ENCODE data around the gene MTX3. TPM values are rescaled to one million over a fixed set of nuclear protein-coding genes. Genes with fewer than 3 reads are reported as not detected.
A peak's percentile ranks its signal among the peaks of the same experiment; 100 is the strongest.

Gene MTX3, protein sequence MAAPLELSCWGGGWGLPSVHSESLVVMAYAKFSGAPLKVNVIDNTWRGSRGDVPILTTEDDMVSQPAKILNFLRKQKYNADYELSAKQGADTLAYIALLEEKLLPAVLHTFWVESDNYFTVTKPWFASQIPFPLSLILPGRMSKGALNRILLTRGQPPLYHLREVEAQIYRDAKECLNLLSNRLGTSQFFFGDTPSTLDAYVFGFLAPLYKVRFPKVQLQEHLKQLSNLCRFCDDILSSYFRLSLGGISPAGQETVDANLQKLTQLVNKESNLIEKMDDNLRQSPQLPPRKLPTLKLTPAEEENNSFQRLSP
- 10 to 100 TPM; 15.0 to 20.8 (median 15.8) TPM for total RNA-seq

DNA sequence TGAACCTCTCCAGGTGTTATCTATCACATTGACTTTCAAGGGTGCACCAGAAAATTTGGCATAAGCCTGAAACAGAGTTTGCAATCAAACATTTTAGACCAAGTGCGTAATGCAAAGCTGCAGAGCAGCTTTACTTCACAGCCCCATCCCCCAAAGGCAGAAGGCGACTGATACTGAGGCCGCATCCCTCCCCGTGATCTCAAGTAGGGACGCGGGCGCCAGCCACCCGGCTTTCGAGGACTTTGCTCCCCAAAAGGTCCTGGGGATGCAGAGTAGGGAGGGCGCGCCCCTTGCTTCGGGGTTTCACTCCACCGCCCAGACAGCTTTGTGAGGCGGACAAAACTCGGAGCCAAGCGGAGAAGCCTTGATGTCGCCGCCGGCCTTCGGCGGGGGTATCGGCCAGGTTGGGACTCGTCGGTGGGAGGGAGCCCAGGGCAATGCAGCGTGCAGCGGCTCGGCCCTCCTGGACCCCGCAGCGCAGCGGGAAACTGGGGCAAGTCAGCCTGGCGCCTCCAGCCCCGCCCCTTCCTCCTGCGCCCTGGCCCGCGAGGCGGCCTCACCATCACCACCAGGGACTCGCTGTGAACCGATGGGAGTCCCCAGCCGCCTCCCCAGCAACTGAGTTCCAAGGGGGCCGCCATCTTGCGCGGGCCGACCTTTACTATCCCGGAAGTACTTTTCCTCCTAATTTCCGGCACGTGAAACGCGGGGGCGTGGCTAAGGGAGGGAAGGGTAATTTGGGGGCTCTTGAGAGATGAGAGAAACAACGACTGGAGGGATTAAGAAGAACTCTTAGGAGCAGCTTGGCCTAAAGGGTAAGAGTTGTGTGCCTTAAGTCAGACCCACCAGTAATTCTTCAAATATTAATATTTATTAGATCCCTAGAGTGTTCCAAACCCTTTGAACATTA is at the start of gene MTX3:
MTX3 (minus strand) TSS at position 665 of the 910 bp plus-strand sequence; CDS start at position 641, 24 bp downstream.
- Histone ChIP-seq H3K27me3 (no peaks in the 10 kb centered on the region), H3K4me1 (peaks cover 11 to 21% (median 20%) of the 10 kb centered on the region in 4 donors), H3K27ac (replicated peaks in 1 of 4) (peak within 1 kb of the TSS; percentile 77 to 86 (median 82)), H3K4me3 (peak within 1 kb of the TSS; percentile 87 to 96 (median 90)), H3K9me3 (no peaks in the 10 kb centered on the region), H3K36me3 (peaks cover 26 to 34% (median 28%) of the 10 kb centered on the region in 4 donors)
- intact Hi-C loops (cut with DNase I) = no loop called here
- TF ChIP-seq EP300 (IDR thresholded peaks at IDR 0.05) (no peak), POLR2AphosphoS5 (IDR thresholded peaks at IDR 0.05) (peak; percentile 69 to 78)
- 1% methylated on average over 38 of the region's 50 CpGs for WGBS
- DNase-seq (ENCODE audit: extremely low spot score) = peak; percentile 95

DNA sequence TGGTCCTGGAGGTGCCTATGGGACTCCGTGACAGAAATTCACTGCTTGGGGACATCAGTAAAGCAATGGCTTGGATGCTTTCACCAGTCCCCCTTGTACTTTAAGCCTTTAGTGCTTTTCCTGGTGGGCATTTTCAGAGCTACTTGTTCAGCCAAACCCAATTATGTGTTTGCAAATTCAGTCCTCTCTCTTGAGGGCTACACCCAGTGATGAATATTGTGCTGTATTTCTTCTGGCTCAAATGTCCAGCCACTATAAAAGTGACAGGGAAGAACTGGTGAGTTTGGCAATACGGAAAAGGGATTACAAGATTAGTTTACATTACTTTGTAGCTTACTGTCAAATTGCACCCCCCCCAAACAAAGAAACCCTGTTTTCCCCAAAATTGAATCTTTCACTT is 48.6 kb upstream of the MTX3 start:
- TF ChIP-seq POLR2A (IDR thresholded peaks at IDR 0.05; ENCODE audit: low read depth) (no peak), POLR2AphosphoS5 (IDR thresholded peaks at IDR 0.05) (no peak), EP300 (IDR thresholded peaks at IDR 0.05) (no peak)
- TF ChIP-seq, protein P1, sequence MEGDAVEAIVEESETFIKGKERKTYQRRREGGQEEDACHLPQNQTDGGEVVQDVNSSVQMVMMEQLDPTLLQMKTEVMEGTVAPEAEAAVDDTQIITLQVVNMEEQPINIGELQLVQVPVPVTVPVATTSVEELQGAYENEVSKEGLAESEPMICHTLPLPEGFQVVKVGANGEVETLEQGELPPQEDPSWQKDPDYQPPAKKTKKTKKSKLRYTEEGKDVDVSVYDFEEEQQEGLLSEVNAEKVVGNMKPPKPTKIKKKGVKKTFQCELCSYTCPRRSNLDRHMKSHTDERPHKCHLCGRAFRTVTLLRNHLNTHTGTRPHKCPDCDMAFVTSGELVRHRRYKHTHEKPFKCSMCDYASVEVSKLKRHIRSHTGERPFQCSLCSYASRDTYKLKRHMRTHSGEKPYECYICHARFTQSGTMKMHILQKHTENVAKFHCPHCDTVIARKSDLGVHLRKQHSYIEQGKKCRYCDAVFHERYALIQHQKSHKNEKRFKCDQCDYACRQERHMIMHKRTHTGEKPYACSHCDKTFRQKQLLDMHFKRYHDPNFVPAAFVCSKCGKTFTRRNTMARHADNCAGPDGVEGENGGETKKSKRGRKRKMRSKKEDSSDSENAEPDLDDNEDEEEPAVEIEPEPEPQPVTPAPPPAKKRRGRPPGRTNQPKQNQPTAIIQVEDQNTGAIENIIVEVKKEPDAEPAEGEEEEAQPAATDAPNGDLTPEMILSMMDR (IDR thresholded peaks at IDR 0.05) = no peak
- Histone ChIP-seq H3K4me1 (peaks cover 0 to 10% (median 4%) of the 10 kb centered on the region in 4 donors), H3K27me3 (peaks cover 0 to 31% (median 12%) of the 10 kb centered on the region in 4 donors), H3K36me3 (no peaks in the 10 kb centered on the region), H3K4me3 (no peak overlapping the region), H3K27ac (replicated peaks in 1 of 4) (no peak overlapping the region), H3K9me3 (no peaks in the 10 kb centered on the region)
- WGBS = 57% methylated on average over 2 of the region's 2 CpGs
- DNase-seq (ENCODE audit: extremely low spot score) = no peak
- intact Hi-C loops (cut with DNase I) = no loop called here

DNA sequence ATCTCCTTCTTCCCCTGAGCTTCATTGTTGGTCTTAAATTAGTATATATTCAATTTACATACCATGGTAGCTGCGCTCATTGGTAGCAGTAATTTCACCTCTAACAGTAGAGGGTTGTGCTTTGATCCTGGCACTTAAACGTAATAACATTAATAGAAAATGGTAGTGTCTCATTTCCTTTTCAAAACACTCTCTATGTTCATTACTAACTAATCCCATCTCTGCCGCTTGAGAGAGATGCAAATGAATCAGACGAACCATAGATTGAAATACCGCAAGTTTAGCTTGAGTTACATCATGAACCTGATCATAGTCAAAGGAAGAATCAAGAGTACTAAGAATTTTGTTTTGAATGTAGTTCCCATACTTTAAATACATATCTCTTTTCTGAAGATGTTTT is 46.3 kb upstream of the MTX3 start:
- intact Hi-C loops (cut with DNase I) = no loop called here
- Histone ChIP-seq H3K9me3 (no peaks in the 10 kb centered on the region), H3K36me3 (no peaks in the 10 kb centered on the region), H3K27me3 (peaks cover 0 to 54% (median 16%) of the 10 kb centered on the region in 4 donors), H3K4me3 (no peak overlapping the region), H3K27ac (replicated peaks in 1 of 4) (no peak overlapping the region), H3K4me1 (peaks cover 0 to 13% (median 4%) of the 10 kb centered on the region in 4 donors)
- DNase-seq (ENCODE audit: extremely low spot score) = no peak
- TF ChIP-seq POLR2A (IDR thresholded peaks at IDR 0.05; ENCODE audit: low read depth) (no peak), POLR2AphosphoS5 (IDR thresholded peaks at IDR 0.05) (no peak), EP300 (IDR thresholded peaks at IDR 0.05) (no peak)
- TF ChIP-seq, protein P1 (IDR thresholded peaks at IDR 0.05) = no peak
- 93% methylated on average over 5 of the region's 5 CpGs for WGBS

DNA sequence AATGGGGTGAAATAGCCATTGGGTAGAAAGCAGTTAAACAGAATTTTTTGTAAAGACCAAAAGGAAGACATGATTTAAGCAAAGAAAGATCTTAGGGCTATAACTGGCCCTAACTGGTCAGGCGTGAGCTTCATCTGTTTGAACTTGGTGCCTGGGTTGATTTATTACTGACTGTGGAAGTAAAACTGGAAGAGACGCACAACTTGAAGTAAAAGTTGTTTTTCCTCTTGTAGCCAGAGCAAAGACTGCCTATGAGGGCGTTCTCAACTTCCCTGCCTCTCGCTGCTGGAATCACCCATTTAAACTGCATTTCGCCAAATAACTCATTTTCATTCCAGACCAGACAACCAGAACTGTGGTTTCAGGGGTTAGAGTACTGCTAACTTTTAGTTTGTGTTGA is 45.6 kb upstream of the MTX3 start:
- Histone ChIP-seq H3K4me3 (no peak overlapping the region), H3K27me3 (peaks cover 0 to 55% (median 16%) of the 10 kb centered on the region in 4 donors), H3K36me3 (no peaks in the 10 kb centered on the region), H3K9me3 (no peaks in the 10 kb centered on the region), H3K27ac (replicated peaks in 1 of 4) (no peak overlapping the region), H3K4me1 (peaks cover 0 to 13% (median 4%) of the 10 kb centered on the region in 4 donors)
- TF ChIP-seq POLR2AphosphoS5 (IDR thresholded peaks at IDR 0.05) (no peak), EP300 (IDR thresholded peaks at IDR 0.05) (no peak)
- intact Hi-C loops (cut with DNase I) = no loop called here
- no peak for DNase-seq (ENCODE audit: extremely low spot score)
- WGBS = 87% methylated on average over 5 of the region's 5 CpGs

DNA sequence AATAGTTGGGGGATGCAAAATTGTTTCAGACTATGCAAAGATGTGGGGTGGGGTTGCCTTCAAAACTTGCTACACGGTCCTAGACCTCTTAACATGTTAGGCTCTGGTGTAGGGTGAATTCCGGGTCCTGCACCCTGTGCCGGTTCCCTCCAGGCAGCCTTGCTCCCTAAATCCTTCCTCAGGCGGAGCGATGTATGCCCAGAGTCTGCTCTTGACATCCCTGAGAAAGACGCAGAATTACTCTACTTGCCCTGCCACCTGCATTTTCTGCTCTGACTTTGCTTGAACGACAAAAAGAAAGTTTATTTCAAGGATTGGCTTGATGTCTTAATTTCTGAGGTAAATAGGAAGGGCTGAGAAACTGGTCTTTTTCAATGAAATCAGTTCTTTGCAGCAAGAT is 44.8 kb upstream of the MTX3 start:
- Histone ChIP-seq H3K4me1 (peaks cover 0 to 13% (median 4%) of the 10 kb centered on the region in 4 donors), H3K36me3 (no peaks in the 10 kb centered on the region), H3K27me3 (peaks cover 0 to 55% (median 16%) of the 10 kb centered on the region in 4 donors), H3K27ac (replicated peaks in 1 of 4) (no peak overlapping the region), H3K4me3 (peak overlapping the region; percentile 35 to 55 (median 40)), H3K9me3 (no peaks in the 10 kb centered on the region)
- WGBS = 77% methylated on average over 7 of the region's 7 CpGs
- TF ChIP-seq, protein P1 (IDR thresholded peaks at IDR 0.05) = no peak
- no peak for TF ChIP-seq POLR2A (IDR thresholded peaks at IDR 0.05; ENCODE audit: low read depth)
- no peak for TF ChIP-seq POLR2AphosphoS5 (IDR thresholded peaks at IDR 0.05)
- no peak for TF ChIP-seq EP300 (IDR thresholded peaks at IDR 0.05)
- intact Hi-C loops (cut with DNase I) = no loop called here
- no peak for DNase-seq (ENCODE audit: extremely low spot score)
